GM23338 (cell line): ENCODE measurements around the gene ACSF2. TPM values are rescaled to one million over a fixed set of nuclear protein-coding genes. Genes with fewer than 3 reads are reported as not detected.

ENCODE experiments used
- ATAC-seq: fragments of 200-7000 bp; cut with Tn5 transposase; 3 replicates; pipeline ENCODE4 v1.9.1; 2020
- DNase-seq: peaks from one replicate; pipeline ENCODE4 v3.0.0-alpha.2; 2015; ENCODE audit warnings: low spot score
- H2AFZ ChIP-seq: fragments of 200-600 bp; sonication (generic); 2 replicates; pipeline ENCODE4 v1.8.0; 2016; ENCODE audit warnings: antibody characterized with exemption, mild to moderate bottlenecking, moderate library complexity
- H3F3A ChIP-seq: fragments of 200-600 bp; sonication (generic); replicated peaks from 2 replicates; pipeline ENCODE4 v1.8.0; 2017; ENCODE audit warnings: antibody characterized with exemption, mixed run types, low read depth
- H3K27ac ChIP-seq: fragments of 200-600 bp; sonication (generic); 2 replicates; pipeline ENCODE4 v1.6.1; 2016; ENCODE audit warnings: low read depth
- H3K27me3 ChIP-seq: fragments of 200-600 bp; sonication (generic); 2 replicates; pipeline ENCODE4 v1.8.0; 2016; ENCODE audit warnings: mild to moderate bottlenecking, mixed run types, moderate library complexity; ENCODE audit not compliant: insufficient read depth
- H3K36me3 ChIP-seq: fragments of 200-600 bp; sonication (generic); 2 replicates; pipeline ENCODE4 v1.8.0; 2016; ENCODE audit warnings: mild to moderate bottlenecking; ENCODE audit not compliant: insufficient read depth
- H3K4me1 ChIP-seq: fragments of 200-600 bp; sonication (generic); 2 replicates; pipeline ENCODE4 v1.8.0; 2016; ENCODE audit warnings: mild to moderate bottlenecking, moderate library complexity; ENCODE audit not compliant: insufficient read depth
- H3K4me2 ChIP-seq: fragments of 200-600 bp; sonication (generic); 2 replicates; pipeline ENCODE4 v1.7.1; 2017; ENCODE audit warnings: mixed run types
- H3K4me3 ChIP-seq: fragments of 200-600 bp; sonication (generic); 2 replicates; pipeline ENCODE4 v1.6.1; 2016; ENCODE audit warnings: mixed run types
- H3K79me2 ChIP-seq: fragments of 200-600 bp; sonication (generic); replicated peaks from 2 replicates; pipeline ENCODE4 v1.8.0; 2017; ENCODE audit warnings: mild to moderate bottlenecking; ENCODE audit not compliant: insufficient read depth
- H3K9me2 ChIP-seq: fragments of 200-600 bp; sonication (generic); 2 replicates; pipeline ENCODE4 v1.8.0; 2017; ENCODE audit not compliant: insufficient read depth
- H4K20me1 ChIP-seq: fragments of 200-600 bp; sonication (generic); replicated peaks from 2 replicates; pipeline ENCODE4 v1.8.0; 2017; ENCODE audit warnings: mild to moderate bottlenecking; ENCODE audit not compliant: insufficient read depth
- H3K27ac Mint-ChIP-seq: 2 replicates; pipeline ENCODE4 v1.8.0; 2020; ENCODE audit warnings: inconsistent platforms, mild to moderate bottlenecking, moderate library complexity, mixed read lengths
- H3K27me3 Mint-ChIP-seq: 3 replicates; pipeline ENCODE4 v1.8.0; 2022; ENCODE audit warnings: low read depth, mild to moderate bottlenecking, moderate library complexity, mixed read lengths, inconsistent platforms; ENCODE audit not compliant: insufficient read depth, poor library complexity
- H3K36me3 Mint-ChIP-seq: 3 replicates; pipeline ENCODE4 v1.8.0; 2021; ENCODE audit warnings: low read depth, mild to moderate bottlenecking, inconsistent platforms, moderate library complexity, mixed read lengths
- H3K4me1 Mint-ChIP-seq: 3 replicates; pipeline ENCODE4 v1.8.0; 2020; ENCODE audit warnings: mild to moderate bottlenecking, inconsistent platforms, mixed read lengths
- H3K4me3 Mint-ChIP-seq: 3 replicates; pipeline ENCODE4 v1.8.0; 2021; ENCODE audit warnings: moderate library complexity, mild to moderate bottlenecking, inconsistent platforms, mixed read lengths
- H3K9me3 Mint-ChIP-seq: 3 replicates; pipeline ENCODE4 v1.8.0; 2020; ENCODE audit warnings: moderate library complexity, mild to moderate bottlenecking, inconsistent platforms, mixed read lengths
- CREB1 ChIP-seq: fragments of 250-450 bp; sonication (Bioruptor Pico); IDR thresholded peaks from 2 replicates; pipeline ENCODE4 v1.5.0; 2020; ENCODE audit warnings: low read depth, mild to moderate bottlenecking, moderate library complexity
- EZH2 ChIP-seq: fragments of 200-600 bp; sonication (generic); IDR thresholded peaks from one replicate; pipeline ENCODE4 v1.8.0; 2017; ENCODE audit warnings: antibody characterized with exemption, mild to moderate bottlenecking, low read depth; ENCODE audit not compliant: unreplicated experiment
- EZH2phosphoT487 ChIP-seq: fragments of 200-600 bp; sonication (generic); IDR thresholded peaks from one replicate; pipeline ENCODE4 v1.8.1; 2018; ENCODE audit warnings: antibody characterized with exemption; ENCODE audit not compliant: unreplicated experiment
- JUNB ChIP-seq: IDR thresholded peaks from one replicate; pipeline ENCODE4 v1.6.1; 2016; ENCODE audit warnings: antibody characterized with exemption; ENCODE audit not compliant: unreplicated experiment
- NANOG ChIP-seq: IDR thresholded peaks from 2 replicates; pipeline ENCODE4 v1.6.1; 2016; ENCODE audit warnings: antibody characterized with exemption, borderline replicate concordance
- STAT1 ChIP-seq: IDR thresholded peaks from one replicate; pipeline ENCODE4 v1.6.1; 2016; ENCODE audit warnings: antibody characterized with exemption; ENCODE audit not compliant: unreplicated experiment
- ZNF114 ChIP-seq: fragments of 250-450 bp; sonication (Bioruptor Pico); IDR thresholded peaks from 2 replicates; pipeline ENCODE4 v1.5.0; 2020; ENCODE audit warnings: mild to moderate bottlenecking, moderate library complexity
- ZNF331 ChIP-seq: fragments of 250-450 bp; sonication (Bioruptor Pico); IDR thresholded peaks from 2 replicates; pipeline ENCODE4 v1.5.0; 2020; ENCODE audit warnings: low read depth, mild to moderate bottlenecking, moderate library complexity
- polyA plus RNA-seq: library from polyadenylated mRNA; unstranded; fragments of >200 nt; fragmentation: Nextera tagmentation; extraction: Ambion mirVana; gene quantifications from 2 replicates; pipeline ENCODE4 v1.2.1, GENCODE V29; 2016
- total RNA-seq: library from RNA; depleted of rRNA; stranded (reverse); fragments of >200 nt; shearing (Covaris generic); gene quantifications from 2 replicates; pipeline ENCODE4 v1.2.3, GENCODE V29; 2014
- TF ChIP-seq, protein P1 (sequence below): IDR thresholded peaks from 2 replicates; pipeline ENCODE4 v1.6.1; 2016; ENCODE audit warnings: antibody characterized with exemption
- TF ChIP-seq, protein P2 (sequence below): fragments of 250-450 bp; sonication (Bioruptor Pico); IDR thresholded peaks from 2 replicates; pipeline ENCODE4 v1.5.0; 2020; ENCODE audit warnings: mild to moderate bottlenecking, moderate library complexity
- TF ChIP-seq, protein P3 (sequence below): IDR thresholded peaks from one replicate; pipeline ENCODE4 v1.6.1; 2018; ENCODE audit warnings: antibody characterized with exemption; ENCODE audit not compliant: unreplicated experiment

Gene ACSF2
- total and polyA plus RNA-seq, 2 experiments from 2014 or later = 6.9 to 12.4 TPM

DNA sequence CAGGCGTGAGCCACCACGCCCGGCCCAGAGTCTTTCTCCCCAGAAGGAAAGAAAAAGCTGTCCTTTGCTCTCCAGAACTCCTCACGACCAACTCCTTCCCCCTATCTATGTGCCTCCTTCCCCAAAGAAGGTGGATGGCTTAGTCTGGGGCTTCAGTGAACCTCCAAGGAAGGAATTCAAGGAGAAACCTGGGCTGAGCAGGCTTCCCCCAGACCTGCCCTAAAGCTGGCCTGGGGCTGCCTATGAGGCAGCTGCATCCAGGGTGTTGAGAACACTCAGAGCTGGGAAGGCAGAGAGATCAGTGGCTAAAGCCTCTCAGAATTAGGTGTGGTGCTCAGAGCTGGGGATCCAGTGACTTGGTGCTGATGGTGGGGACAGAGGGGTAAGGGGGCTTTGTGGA is 3.8 kb downstream of the ACSF2 start (continued):
- TF ChIP-seq CREB1 (CRISPR knock-in tag) = no peak
- no peak for TF ChIP-seq EZH2
- TF ChIP-seq, protein P1, sequence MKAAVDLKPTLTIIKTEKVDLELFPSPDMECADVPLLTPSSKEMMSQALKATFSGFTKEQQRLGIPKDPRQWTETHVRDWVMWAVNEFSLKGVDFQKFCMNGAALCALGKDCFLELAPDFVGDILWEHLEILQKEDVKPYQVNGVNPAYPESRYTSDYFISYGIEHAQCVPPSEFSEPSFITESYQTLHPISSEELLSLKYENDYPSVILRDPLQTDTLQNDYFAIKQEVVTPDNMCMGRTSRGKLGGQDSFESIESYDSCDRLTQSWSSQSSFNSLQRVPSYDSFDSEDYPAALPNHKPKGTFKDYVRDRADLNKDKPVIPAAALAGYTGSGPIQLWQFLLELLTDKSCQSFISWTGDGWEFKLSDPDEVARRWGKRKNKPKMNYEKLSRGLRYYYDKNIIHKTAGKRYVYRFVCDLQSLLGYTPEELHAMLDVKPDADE = no peak
- TF ChIP-seq, protein P2, sequence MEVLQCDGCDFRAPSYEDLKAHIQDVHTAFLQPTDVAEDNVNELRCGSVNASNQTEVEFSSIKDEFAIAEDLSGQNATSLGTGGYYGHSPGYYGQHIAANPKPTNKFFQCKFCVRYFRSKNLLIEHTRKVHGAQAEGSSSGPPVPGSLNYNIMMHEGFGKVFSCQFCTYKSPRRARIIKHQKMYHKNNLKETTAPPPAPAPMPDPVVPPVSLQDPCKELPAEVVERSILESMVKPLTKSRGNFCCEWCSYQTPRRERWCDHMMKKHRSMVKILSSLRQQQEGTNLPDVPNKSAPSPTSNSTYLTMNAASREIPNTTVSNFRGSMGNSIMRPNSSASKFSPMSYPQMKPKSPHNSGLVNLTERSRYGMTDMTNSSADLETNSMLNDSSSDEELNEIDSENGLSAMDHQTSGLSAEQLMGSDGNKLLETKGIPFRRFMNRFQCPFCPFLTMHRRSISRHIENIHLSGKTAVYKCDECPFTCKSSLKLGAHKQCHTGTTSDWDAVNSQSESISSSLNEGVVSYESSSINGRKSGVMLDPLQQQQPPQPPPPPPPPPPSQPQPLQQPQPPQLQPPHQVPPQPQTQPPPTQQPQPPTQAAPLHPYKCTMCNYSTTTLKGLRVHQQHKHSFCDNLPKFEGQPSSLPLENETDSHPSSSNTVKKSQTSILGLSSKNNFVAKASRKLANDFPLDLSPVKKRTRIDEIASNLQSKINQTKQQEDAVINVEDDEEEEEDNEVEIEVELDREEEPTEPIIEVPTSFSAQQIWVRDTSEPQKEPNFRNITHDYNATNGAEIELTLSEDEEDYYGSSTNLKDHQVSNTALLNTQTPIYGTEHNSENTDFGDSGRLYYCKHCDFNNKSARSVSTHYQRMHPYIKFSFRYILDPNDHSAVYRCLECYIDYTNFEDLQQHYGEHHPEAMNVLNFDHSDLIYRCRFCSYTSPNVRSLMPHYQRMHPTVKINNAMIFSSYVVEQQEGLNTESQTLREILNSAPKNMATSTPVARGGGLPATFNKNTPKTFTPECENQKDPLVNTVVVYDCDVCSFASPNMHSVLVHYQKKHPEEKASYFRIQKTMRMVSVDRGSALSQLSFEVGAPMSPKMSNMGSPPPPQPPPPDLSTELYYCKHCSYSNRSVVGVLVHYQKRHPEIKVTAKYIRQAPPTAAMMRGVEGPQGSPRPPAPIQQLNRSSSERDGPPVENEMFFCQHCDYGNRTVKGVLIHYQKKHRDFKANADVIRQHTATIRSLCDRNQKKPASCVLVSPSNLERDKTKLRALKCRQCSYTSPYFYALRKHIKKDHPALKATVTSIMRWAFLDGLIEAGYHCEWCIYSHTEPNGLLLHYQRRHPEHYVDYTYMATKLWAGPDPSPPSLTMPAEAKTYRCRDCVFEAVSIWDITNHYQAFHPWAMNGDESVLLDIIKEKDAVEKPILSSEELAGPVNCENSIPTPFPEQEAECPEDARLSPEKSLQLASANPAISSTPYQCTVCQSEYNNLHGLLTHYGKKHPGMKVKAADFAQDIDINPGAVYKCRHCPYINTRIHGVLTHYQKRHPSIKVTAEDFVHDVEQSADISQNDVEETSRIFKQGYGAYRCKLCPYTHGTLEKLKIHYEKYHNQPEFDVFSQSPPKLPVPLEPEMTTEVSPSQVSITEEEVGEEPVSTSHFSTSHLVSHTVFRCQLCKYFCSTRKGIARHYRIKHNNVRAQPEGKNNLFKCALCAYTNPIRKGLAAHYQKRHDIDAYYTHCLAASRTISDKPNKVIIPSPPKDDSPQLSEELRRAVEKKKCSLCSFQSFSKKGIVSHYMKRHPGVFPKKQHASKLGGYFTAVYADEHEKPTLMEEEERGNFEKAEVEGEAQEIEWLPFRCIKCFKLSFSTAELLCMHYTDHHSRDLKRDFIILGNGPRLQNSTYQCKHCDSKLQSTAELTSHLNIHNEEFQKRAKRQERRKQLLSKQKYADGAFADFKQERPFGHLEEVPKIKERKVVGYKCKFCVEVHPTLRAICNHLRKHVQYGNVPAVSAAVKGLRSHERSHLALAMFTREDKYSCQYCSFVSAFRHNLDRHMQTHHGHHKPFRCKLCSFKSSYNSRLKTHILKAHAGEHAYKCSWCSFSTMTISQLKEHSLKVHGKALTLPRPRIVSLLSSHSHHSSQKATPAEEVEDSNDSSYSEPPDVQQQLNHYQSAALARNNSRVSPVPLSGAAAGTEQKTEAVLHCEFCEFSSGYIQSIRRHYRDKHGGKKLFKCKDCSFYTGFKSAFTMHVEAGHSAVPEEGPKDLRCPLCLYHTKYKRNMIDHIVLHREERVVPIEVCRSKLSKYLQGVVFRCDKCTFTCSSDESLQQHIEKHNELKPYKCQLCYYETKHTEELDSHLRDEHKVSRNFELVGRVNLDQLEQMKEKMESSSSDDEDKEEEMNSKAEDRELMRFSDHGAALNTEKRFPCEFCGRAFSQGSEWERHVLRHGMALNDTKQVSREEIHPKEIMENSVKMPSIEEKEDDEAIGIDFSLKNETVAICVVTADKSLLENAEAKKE (CRISPR knock-in tag) = no peak
- TF ChIP-seq STAT1 = no peak

DNA sequence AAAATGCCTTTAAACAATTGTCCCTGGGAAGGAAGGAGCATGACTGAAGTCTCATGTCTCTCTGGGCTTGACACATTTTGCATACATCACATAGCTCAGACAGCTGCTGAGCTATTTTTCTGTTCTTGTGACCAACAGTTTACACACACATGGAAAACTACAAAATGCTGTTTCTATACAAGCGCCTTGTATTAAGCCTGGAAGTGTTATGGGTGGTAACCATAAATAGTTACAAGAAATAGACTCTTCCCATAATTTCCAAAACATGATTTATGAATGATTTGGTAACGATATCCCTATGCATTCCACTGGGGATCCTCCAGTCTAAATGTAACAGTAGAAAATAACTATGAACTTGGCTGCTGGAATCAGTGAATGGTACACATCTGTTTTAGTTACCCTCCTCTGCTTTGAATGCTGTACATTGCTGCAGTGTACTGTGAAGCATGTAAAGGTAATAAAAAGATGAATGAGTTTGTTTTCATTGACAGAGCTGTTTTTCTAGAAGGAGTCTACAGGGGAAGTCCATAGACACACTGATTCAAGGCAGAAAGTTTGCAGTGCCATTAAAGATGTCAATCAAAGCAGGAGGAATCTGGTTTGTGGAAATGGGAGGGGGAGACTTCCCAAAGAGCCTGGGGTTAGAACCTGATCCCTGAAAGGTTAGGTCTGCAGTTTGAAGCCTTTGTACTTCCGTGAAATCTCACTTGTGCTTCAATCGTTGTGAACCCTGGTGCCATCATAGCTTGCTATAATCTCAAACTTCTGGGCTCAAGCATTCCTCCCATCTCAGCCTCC is 5.0 kb downstream of the ACSF2 start:
- Histone ChIP-seq H3K4me2 (no peak overlapping the region), H3K4me3 (no peak overlapping the region), H3K27ac (0 out of 2 replicates have a peak overlapping the region, but pooled peaks have one; percentile 19), H3K9me2 (no peaks in the 10 kb centered on the region), H3K79me2 (peaks cover 5% of the 10 kb centered on the region), H3K36me3 (no peaks in the 10 kb centered on the region), H3K4me1 (peaks cover 13% of the 10 kb centered on the region), H3K27me3 (no peaks in the 10 kb centered on the region), H2AFZ (no peak overlapping the region), H3F3A (peaks cover 7% of the 10 kb centered on the region; the same call in 1 of the 2 replicates), H4K20me1 (no peaks in the 10 kb centered on the region)
- Mint-ChIP-seq H3K4me1 (peaks cover 13% of the 10 kb centered on the region), H3K9me3 (no peaks in the 10 kb centered on the region; the same call in 1 of the 3 replicates), H3K27ac (no peak overlapping the region), H3K27me3 (peaks cover 8% of the 10 kb centered on the region), H3K4me3 (no peak overlapping the region), H3K36me3 (no peaks in the 10 kb centered on the region)
- no peak for DNase-seq
- no peak for ATAC-seq
- TF ChIP-seq EZH2phosphoT487 (no peak), CREB1 (CRISPR knock-in tag) (no peak), NANOG (no peak), STAT1 (no peak), ZNF331 (CRISPR knock-in tag) (no peak), EZH2 (no peak), ZNF114 (CRISPR knock-in tag) (no peak), JUNB (no peak)
- TF ChIP-seq, protein P3, sequence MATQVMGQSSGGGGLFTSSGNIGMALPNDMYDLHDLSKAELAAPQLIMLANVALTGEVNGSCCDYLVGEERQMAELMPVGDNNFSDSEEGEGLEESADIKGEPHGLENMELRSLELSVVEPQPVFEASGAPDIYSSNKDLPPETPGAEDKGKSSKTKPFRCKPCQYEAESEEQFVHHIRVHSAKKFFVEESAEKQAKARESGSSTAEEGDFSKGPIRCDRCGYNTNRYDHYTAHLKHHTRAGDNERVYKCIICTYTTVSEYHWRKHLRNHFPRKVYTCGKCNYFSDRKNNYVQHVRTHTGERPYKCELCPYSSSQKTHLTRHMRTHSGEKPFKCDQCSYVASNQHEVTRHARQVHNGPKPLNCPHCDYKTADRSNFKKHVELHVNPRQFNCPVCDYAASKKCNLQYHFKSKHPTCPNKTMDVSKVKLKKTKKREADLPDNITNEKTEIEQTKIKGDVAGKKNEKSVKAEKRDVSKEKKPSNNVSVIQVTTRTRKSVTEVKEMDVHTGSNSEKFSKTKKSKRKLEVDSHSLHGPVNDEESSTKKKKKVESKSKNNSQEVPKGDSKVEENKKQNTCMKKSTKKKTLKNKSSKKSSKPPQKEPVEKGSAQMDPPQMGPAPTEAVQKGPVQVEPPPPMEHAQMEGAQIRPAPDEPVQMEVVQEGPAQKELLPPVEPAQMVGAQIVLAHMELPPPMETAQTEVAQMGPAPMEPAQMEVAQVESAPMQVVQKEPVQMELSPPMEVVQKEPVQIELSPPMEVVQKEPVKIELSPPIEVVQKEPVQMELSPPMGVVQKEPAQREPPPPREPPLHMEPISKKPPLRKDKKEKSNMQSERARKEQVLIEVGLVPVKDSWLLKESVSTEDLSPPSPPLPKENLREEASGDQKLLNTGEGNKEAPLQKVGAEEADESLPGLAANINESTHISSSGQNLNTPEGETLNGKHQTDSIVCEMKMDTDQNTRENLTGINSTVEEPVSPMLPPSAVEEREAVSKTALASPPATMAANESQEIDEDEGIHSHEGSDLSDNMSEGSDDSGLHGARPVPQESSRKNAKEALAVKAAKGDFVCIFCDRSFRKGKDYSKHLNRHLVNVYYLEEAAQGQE = no peak
- TF ChIP-seq, protein P1 = no peak
